Effector memory CD4-positive, alpha-beta T cell (primary cell): Measurements from ENCODE around the gene LSM3.

Experiments
- DNase-seq, 3 donors: peaks; one replicate each; pipeline ENCODE4 v3.0.0-alpha.2; 2020
- H3K27ac ChIP-seq: 2 replicates; pipeline ENCODE4 v1.7.0; 2013; ENCODE audit warnings: mild to moderate bottlenecking, low read length, moderate library complexity; ENCODE audit not compliant: insufficient read depth, poor library complexity, severe bottlenecking
- H3K27me3 ChIP-seq: replicated peaks from 2 replicates; pipeline ENCODE4 v1.7.0; 2013; ENCODE audit warnings: mild to moderate bottlenecking, low read length; ENCODE audit not compliant: insufficient read depth, control insufficient read depth, poor library complexity, severe bottlenecking
- H3K36me3 ChIP-seq: 2 replicates; pipeline ENCODE4 v1.7.0; 2013; ENCODE audit warnings: mild to moderate bottlenecking, low read length, moderate library complexity; ENCODE audit not compliant: control insufficient read depth, insufficient read depth
- H3K4me1 ChIP-seq: 2 replicates; pipeline ENCODE4 v1.7.0; 2013; ENCODE audit warnings: low read length, mild to moderate bottlenecking; ENCODE audit not compliant: control insufficient read depth, insufficient read depth, poor library complexity, severe bottlenecking
- H3K4me3 ChIP-seq: 2 replicates; pipeline ENCODE4 v1.7.0; 2013; ENCODE audit warnings: low read length, low read depth, mild to moderate bottlenecking; ENCODE audit not compliant: insufficient read depth, poor library complexity, severe bottlenecking
- H3K9me3 ChIP-seq: 2 replicates; pipeline ENCODE4 v1.7.0; 2013; ENCODE audit warnings: mild to moderate bottlenecking, low read length, moderate library complexity; ENCODE audit not compliant: control insufficient read depth

Gene LSM3

DNA sequence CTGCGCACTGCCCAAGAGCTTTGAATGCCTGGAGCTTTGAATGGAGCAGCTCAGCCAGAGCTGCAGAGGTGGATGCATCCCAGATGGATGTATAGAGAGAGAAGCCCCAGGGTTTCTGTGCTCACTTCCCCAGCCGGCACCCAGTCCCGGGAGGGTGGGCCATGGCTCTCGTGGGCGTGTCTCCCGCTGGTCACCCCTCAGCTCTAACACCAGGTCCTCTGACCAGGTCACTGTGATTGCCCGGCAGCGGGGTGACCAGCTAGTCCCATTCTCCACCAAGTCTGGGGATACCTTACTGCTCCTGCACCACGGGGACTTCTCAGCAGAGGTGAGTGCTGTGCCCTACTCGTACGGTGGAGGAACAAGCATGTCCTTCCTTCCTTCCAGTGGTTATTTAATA lies 43.0 kb upstream of the LSM3 start:
- Histone ChIP-seq H3K36me3 (peaks cover 88% of the 10 kb centered on the region), H3K9me3 (no peaks in the 10 kb centered on the region), H3K27me3 (no peaks in the 10 kb centered on the region), H3K4me1 (peaks cover 2% of the 10 kb centered on the region), H3K4me3 (no peak overlapping the region), H3K27ac (no peak overlapping the region)
- DNase-seq: no peak

GRCh38 chr3:14137004-14137403 lies 41.6 kb upstream of the LSM3 start:
- H3K36me3 ChIP-seq: peaks cover 78% of the 10 kb centered on the region
- no peaks in the 10 kb centered on the region for H3K27me3 ChIP-seq
- no peak overlapping the region for H3K4me3 ChIP-seq
- no peaks in the 10 kb centered on the region for H3K9me3 ChIP-seq
- H3K4me1 ChIP-seq: peaks cover 16% of the 10 kb centered on the region
- DNase-seq: no peak
- H3K27ac ChIP-seq: no peak overlapping the region

- Histone ChIP-seq H3K27me3 (no peaks in the 10 kb centered on the region), H3K27ac (no peak overlapping the region), H3K4me3 (no peak overlapping the region), H3K9me3 (no peaks in the 10 kb centered on the region), H3K4me1 (peaks cover 20% of the 10 kb centered on the region), H3K36me3 (peaks cover 74% of the 10 kb centered on the region)
- DNase-seq: no peak
Measured at GRCh38 chr3:14137445-14137844, 41.2 kb upstream of the LSM3 start.

- Histone ChIP-seq H3K27ac (no peak overlapping the region), H3K36me3 (peaks cover 66% of the 10 kb centered on the region), H3K4me3 (no peak overlapping the region), H3K4me1 (peaks cover 25% of the 10 kb centered on the region), H3K27me3 (no peaks in the 10 kb centered on the region), H3K9me3 (no peaks in the 10 kb centered on the region)
- no peak for DNase-seq
Measured at GRCh38 chr3:14138109-14138877, 40.3 kb upstream of the LSM3 start.

GRCh38 chr3:14138878-14139655 lies 39.5 kb upstream of the LSM3 start:
- H3K36me3 ChIP-seq: peaks cover 58% of the 10 kb centered on the region
- no peak overlapping the region for H3K27ac ChIP-seq
- H3K27me3 ChIP-seq: no peaks in the 10 kb centered on the region
- no peaks in the 10 kb centered on the region for H3K9me3 ChIP-seq
- H3K4me3 ChIP-seq: no peak overlapping the region
- H3K4me1 ChIP-seq: peaks cover 33% of the 10 kb centered on the region
- DNase-seq: no peak

DNA sequence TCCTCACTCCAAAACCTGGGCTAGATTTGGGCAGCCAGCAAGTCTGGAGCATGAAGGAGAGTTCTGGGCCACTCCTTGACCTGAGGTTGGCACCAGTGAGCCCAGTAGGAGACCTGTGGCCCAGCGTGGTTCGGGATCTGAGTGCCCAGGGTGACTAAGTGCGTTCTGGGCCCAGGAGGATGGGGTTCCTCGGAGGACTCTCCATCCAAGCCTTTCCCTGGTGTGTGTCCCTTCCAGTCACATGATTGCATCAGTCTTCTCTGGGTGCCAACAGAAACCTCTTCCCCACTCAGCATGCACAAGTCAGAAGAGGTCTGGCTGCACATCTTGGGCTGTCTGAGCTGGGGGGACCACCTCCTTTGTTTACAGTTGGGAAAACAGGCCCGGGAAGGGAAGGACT lies 38.8 kb upstream of the LSM3 start:
- peaks cover 38% of the 10 kb centered on the region for H3K4me1 ChIP-seq
- no peak overlapping the region for H3K27ac ChIP-seq
- no peak for DNase-seq
- H3K4me3 ChIP-seq: no peak overlapping the region
- H3K27me3 ChIP-seq: no peaks in the 10 kb centered on the region
- H3K9me3 ChIP-seq: no peaks in the 10 kb centered on the region
- H3K36me3 ChIP-seq: peaks cover 51% of the 10 kb centered on the region

- DNase-seq: no peak
- peaks cover 44% of the 10 kb centered on the region for H3K36me3 ChIP-seq
- no peaks in the 10 kb centered on the region for H3K27me3 ChIP-seq
- H3K27ac ChIP-seq: peak overlapping the region; percentile 99
- no peaks in the 10 kb centered on the region for H3K9me3 ChIP-seq
- peaks cover 47% of the 10 kb centered on the region for H3K4me1 ChIP-seq
- no peak overlapping the region for H3K4me3 ChIP-seq
Measured at GRCh38 chr3:14140668-14141067, 37.9 kb upstream of the LSM3 start.

- Histone ChIP-seq H3K9me3 (no peaks in the 10 kb centered on the region), H3K36me3 (peaks cover 42% of the 10 kb centered on the region), H3K27me3 (no peaks in the 10 kb centered on the region), H3K4me1 (peaks cover 49% of the 10 kb centered on the region), H3K27ac (peak overlapping the region; percentile 99), H3K4me3 (no peak overlapping the region)
- no peak for DNase-seq
Measured at GRCh38 chr3:14141144-14141543, 37.5 kb upstream of the LSM3 start.

GRCh38 chr3:14141602-14142341 lies 36.8 kb upstream of the LSM3 start:
- no peaks in the 10 kb centered on the region for H3K9me3 ChIP-seq
- H3K4me1 ChIP-seq: peaks cover 49% of the 10 kb centered on the region
- H3K27me3 ChIP-seq: no peaks in the 10 kb centered on the region
- H3K27ac ChIP-seq: peak overlapping the region; percentile 99
- peaks cover 44% of the 10 kb centered on the region for H3K36me3 ChIP-seq
- no peak for DNase-seq
- H3K4me3 ChIP-seq: no peak overlapping the region
